GM12873 (cell line): ENCODE results near the gene WNT11.

Experiments
- TF ChIP-seq, protein P1 (sequence below): IDR thresholded peaks from 2 replicates; pipeline ENCODE4 v1.5.1; 2012; ENCODE audit warnings: low read depth, mild to moderate bottlenecking, moderate library complexity, low read length, control low read depth; ENCODE audit not compliant: insufficient read depth; ENCODE audit errors: missing control alignments

Gene WNT11

DNA sequence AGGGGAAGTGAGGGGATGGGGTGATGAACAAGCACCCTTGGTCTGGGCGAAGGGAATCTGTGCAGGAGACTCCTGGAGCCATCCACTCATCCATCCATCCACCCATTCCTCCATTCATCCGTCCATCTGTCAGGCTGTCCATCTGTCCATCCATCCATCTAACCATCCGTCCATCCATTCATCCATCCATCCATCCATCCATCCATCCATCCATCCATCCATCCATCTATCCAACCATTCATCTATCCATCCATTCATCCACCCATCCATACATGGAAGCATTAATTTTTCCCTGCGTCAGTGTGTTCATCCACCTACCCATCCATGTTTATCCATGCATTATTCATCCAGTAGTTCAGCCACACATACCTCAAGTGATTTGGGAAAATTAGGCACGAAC, 32.0 kb downstream of the WNT11 start:
- TF ChIP-seq, protein P1, sequence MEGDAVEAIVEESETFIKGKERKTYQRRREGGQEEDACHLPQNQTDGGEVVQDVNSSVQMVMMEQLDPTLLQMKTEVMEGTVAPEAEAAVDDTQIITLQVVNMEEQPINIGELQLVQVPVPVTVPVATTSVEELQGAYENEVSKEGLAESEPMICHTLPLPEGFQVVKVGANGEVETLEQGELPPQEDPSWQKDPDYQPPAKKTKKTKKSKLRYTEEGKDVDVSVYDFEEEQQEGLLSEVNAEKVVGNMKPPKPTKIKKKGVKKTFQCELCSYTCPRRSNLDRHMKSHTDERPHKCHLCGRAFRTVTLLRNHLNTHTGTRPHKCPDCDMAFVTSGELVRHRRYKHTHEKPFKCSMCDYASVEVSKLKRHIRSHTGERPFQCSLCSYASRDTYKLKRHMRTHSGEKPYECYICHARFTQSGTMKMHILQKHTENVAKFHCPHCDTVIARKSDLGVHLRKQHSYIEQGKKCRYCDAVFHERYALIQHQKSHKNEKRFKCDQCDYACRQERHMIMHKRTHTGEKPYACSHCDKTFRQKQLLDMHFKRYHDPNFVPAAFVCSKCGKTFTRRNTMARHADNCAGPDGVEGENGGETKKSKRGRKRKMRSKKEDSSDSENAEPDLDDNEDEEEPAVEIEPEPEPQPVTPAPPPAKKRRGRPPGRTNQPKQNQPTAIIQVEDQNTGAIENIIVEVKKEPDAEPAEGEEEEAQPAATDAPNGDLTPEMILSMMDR = no peak

DNA sequence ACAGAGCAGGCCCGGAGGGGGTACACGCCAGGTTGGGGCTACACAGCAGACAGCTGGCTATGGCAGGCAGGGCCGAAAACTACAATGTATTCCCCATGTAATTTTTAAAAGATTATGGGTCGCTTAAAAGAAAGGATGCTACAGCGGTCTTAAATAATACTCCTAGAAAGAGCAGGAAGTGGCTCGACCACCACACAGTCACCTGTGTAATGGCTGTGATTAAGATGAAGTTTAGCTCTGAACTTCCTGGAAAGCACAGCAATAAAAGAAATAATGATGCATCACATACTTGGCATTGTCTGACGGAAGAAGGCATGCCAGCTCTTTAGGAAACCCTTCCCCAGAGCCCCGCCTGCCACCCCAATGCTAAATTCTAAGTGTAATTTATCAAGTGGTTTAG, 32.6 kb downstream of the WNT11 start:
- TF ChIP-seq, protein P1 = no peak

DNA sequence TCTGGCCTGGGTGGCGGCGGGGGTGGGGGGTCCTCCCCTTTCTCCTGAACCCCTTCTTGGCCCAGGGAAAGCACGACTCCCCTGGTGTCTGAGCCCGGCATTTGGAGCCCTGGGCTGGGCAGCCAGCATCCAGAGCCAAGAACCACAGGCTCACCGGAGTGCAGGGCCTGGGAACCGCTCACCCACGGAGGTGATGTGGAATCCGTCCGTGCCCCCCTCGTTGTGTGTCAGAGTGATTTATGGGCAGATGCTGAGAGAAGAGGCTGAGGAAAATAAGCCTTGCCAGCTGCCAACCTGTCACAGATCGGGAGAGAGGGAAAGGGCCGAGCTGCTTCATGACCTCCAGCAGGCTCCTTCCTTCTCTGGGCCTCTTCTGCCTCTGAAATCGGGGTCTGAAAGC, 33.7 kb downstream of the WNT11 start:
- TF ChIP-seq, protein P1 = no peak

DNA sequence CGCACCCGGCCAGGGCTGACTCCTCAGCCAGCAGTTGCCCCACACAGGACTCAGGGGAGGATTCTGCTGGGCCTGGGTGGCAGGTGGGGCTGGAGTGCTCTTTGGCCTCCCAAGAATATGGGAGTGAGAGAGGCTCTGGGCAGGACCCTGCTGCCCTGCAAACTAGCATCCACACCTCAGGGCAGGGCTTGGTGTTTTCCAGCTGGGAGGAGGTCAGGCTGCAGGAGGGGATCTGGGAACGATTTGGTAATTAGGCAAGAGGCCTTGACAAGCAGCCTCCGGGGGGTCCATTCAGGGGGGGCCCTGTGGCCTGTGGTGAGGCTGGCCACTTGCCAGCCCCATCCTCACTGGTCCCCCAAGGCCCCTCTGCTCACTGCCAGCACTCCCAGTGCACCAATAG, 35.8 kb downstream of the WNT11 start:
- TF ChIP-seq, protein P1 = no peak

DNA sequence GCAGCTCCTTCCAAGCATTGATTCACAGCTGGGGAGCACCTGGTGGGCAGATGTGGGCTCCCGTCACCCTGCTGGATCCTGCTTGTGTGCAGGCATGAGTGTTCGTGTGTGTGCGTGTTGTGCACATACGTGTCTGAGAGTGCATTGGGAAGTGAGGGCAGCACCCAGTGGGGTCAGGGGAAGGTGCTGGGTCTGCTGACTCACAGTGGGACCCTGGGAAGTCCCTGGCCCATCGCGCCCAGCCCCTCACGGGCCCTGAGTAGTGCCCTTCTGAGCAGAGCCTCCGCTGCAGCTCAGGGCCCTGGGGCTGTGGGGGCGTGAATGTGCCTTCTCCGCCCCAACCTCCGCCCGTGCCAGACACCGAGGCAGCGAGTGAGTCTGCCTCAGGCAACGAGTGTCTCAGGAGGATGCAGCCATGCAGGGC, 36.8 kb downstream of the WNT11 start:
- TF ChIP-seq, protein P1 = no peak

DNA sequence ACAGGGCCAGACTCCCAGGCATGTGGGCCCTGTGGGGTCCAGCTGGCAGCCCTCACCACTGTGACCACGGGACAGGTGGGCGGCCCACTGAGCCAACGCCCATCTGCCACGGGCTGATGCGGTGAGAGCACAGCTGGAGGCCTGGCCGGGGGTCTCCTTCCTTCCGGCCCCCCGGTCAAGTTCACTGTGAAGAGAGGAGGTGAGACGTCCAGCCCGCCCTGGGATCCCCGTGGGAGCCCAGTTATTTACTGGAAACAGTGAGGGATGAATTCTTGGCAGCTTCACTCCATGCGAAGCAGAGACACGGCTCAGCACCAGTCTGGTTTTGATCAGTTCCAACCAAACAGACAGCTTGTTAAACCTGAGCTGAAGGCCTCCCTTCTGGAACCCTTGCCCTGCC, 38.7 kb downstream of the WNT11 start:
- TF ChIP-seq, protein P1 = no peak

DNA sequence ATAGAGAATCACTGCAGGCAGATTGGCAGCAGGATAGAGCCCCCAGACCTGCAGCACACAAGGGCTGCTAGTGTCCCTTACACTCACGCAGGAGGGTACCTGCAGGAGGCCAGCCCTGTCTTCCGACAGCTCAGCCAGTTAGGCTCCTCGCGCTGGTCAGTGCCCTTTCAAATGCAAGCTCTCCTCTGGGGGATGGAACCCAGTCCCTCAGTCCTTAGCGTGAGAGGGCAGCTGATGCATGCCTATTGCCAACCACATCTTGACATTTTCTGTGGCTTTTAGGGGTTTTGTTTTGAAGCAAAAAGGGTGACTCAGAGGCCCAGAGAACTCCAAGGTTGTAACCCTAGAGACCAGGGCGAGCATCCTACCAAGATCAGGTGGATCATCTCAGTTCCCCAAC, 40.0 kb downstream of the WNT11 start:
- TF ChIP-seq, protein P1 = no peak
